Activated CD4-positive, CD25-positive, alpha-beta regulatory T cell treated with anti-CD3 and anti-CD28 coated beads, Interleukin-2, amount 50 U/mL, for 72 hours (primary cell): Measurements from ENCODE around the gene ZSWIM9.
A peak's percentile ranks its signal among the peaks of the same experiment; 100 is the strongest.

Source experiments
- DNase-seq: peaks from one replicate; pipeline ENCODE4 v3.0.0; 2021

Gene ZSWIM9

GRCh38 chr19:48175578-48175977, 5.1 kb downstream of the ZSWIM9 start:
- DNase-seq = no peak

GRCh38 chr19:48176226-48176625, 5.7 kb downstream of the ZSWIM9 start:
- DNase-seq = no peak

GRCh38 chr19:48181505-48181904, 11.0 kb downstream of the ZSWIM9 start:
- no peak for DNase-seq

- no peak for DNase-seq
Observed at GRCh38 chr19:48182434-48182833, 12.0 kb downstream of the ZSWIM9 start.

GRCh38 chr19:48183356-48183755, 12.9 kb downstream of the ZSWIM9 start:
- DNase-seq = no peak

- no peak for DNase-seq
Observed at GRCh38 chr19:48186015-48186414, 15.5 kb downstream of the ZSWIM9 start.

- DNase-seq = peak; percentile 17
Observed at GRCh38 chr19:48186541-48186991, 16.1 kb downstream of the ZSWIM9 start.

GRCh38 chr19:48190288-48190884, 19.9 kb downstream of the ZSWIM9 start:
- peak; percentile 49 for DNase-seq

- DNase-seq = no peak
Observed at GRCh38 chr19:48190885-48191284, 20.4 kb downstream of the ZSWIM9 start.

GRCh38 chr19:48192750-48193149, 22.3 kb downstream of the ZSWIM9 start:
- no peak for DNase-seq

GRCh38 chr19:48194041-48194843, 23.8 kb downstream of the ZSWIM9 start:
- DNase-seq = peak; percentile 42

- peak; percentile 17 for DNase-seq
Observed at GRCh38 chr19:48194844-48195830, 24.7 kb downstream of the ZSWIM9 start.

GRCh38 chr19:48196321-48196763, 25.9 kb downstream of the ZSWIM9 start:
- DNase-seq = peak; percentile 25

- peak; percentile 25 for DNase-seq
Observed at GRCh38 chr19:48196933-48197665, 26.6 kb downstream of the ZSWIM9 start.

- no peak for DNase-seq
Observed at GRCh38 chr19:48203222-48203793, 32.8 kb downstream of the ZSWIM9 start.

GRCh38 chr19:48203794-48204628, 33.5 kb downstream of the ZSWIM9 start:
- peak; percentile 88 for DNase-seq

- DNase-seq = no peak
Observed at GRCh38 chr19:48206397-48207093, 36.1 kb downstream of the ZSWIM9 start.

GRCh38 chr19:48210005-48210404, 39.5 kb downstream of the ZSWIM9 start:
- no peak for DNase-seq

- no peak for DNase-seq
Observed at GRCh38 chr19:48213959-48214358, 43.5 kb downstream of the ZSWIM9 start.

- DNase-seq = no peak
Observed at GRCh38 chr19:48216933-48217332, 46.5 kb downstream of the ZSWIM9 start.
